Measurements from ENCODE around the gene VSX2. TPM values are rescaled to one million over a fixed set of nuclear protein-coding genes. Genes with fewer than 3 reads are reported as not detected.
"Not testable (repeated sequence)": the region's sequence is repeated elsewhere in the genome, so short reads cannot be mapped to it uniquely, and the experiment has no call there.

VSX2 gene
- total and polyA plus RNA-seq, 4 donors: not detected

DNA sequence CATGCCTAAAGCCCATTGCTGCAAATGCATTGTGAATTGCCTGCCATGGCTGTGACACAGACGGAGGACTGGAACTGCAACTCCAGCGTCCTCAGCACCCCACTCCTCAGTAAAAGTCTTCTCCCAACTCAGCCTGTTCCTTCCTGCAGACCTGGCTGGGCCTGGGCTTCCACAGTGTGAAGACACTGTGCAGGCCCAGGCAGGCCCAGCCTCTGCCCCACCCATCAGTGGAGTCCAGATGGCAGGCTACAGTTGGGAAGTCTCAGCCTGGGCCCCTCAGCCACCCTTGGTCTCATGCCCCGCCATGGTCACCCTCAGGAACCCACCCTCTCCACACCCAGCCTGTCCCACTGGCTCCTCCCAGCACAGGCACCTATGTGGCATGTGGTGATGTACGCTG lies 22.0 kb downstream of the VSX2 start:
- Histone ChIP-seq H3K9me3 (ENCODE audit: control insufficient read depth, low read length) (no peaks in the 10 kb centered on the region), H3K36me3 (ENCODE audit: control insufficient read depth in 1 of 2, insufficient read depth in 2 of 2, low read length in 1 of 2) (no peaks in the 10 kb centered on the region), H3K27me3 (ENCODE audit: control insufficient read depth in 1 of 2, insufficient read depth in 2 of 2, low read length in 1 of 2) (no peaks in the 10 kb centered on the region), H3K4me1 (ENCODE audit: control insufficient read depth in 1 of 2, insufficient read depth in 2 of 2, low read length in 2 of 2) (no peaks in the 10 kb centered on the region), H3K4me3 (ENCODE audit: low read length in 2 of 2) (no peak overlapping the region), H3K27ac (ENCODE audit: low read depth in 1 of 2, low read length in 2 of 2) (no peak overlapping the region)
- intact Hi-C loops (cut with DNase I): no loop called here
- WGBS, 2 donors: 74 to 78% methylated on average over 4 of the region's 4 CpGs
- ATAC-seq (ENCODE audit: low FRiP score) (no peak), DNase-seq (no peak)

DNA sequence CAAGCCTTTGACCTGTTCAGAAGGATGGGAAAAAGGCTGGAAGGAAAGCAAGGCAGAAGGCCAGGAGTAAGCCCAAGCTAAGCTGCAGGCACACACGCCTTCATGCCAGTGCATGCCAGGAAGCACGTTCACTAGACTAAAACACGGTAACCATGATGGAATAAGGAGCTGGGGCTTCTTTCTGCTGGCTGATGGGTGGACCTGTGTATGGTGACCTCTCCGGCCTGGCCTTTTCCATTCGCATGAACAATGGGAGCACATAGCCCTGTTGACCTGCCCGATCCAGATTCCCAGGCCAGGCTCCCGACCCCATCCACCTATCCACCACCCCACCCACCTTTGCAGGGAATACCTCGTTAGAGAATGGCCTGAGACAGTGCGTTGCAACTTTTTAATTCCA lies 22.8 kb downstream of the VSX2 start:
- intact Hi-C loops (cut with DNase I): no loop called here

DNA sequence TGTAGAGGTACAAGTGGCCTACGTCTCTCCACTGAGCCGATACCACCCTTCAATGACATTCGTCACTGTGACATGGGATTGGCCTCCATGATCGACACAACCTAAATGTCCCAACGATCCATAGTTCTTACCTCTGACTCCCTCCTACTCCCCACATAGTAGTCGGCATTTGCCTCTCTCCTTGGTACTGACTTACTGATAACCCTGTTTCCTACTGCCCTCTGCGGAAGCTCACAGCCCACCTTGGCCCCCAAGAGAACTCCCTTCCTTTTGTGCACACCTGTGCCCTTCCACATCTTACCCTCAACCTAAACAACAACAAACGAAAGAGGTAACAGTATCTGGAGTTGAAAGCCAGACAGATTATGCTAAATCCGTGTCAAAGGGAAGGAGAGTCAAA lies 23.9 kb downstream of the VSX2 start:
- Histone ChIP-seq H3K4me3 (ENCODE audit: low read length in 2 of 2) (no peak overlapping the region), H3K4me1 (ENCODE audit: control insufficient read depth in 1 of 2, insufficient read depth in 2 of 2, low read length in 2 of 2) (no peaks in the 10 kb centered on the region), H3K27me3 (ENCODE audit: control insufficient read depth in 1 of 2, insufficient read depth in 2 of 2, low read length in 1 of 2) (no peaks in the 10 kb centered on the region), H3K27ac (ENCODE audit: low read depth in 1 of 2, low read length in 2 of 2) (no peak overlapping the region), H3K9me3 (ENCODE audit: control insufficient read depth, low read length) (no peaks in the 10 kb centered on the region), H3K36me3 (ENCODE audit: control insufficient read depth in 1 of 2, insufficient read depth in 2 of 2, low read length in 1 of 2) (no peaks in the 10 kb centered on the region)
- DNase-seq: peak in 1 of 2 donors; percentile 3
- 73 to 79% methylated on average over 9 of the region's 9 CpGs for WGBS, 2 donors
- ATAC-seq (ENCODE audit: low FRiP score): no peak
- intact Hi-C loops (cut with DNase I): no loop called here

More for the DNA sequence above, 22.8 kb downstream of the VSX2 start:
- DNase-seq (peak in 1 of 2 donors; percentile 53), ATAC-seq (ENCODE audit: low FRiP score) (no peak)
- H3K27ac ChIP-seq (ENCODE audit: low read depth in 1 of 2, low read length in 2 of 2): no peak overlapping the region
- no peaks in the 10 kb centered on the region for H3K9me3 ChIP-seq (ENCODE audit: control insufficient read depth, low read length)
- no peak overlapping the region for H3K4me3 ChIP-seq (ENCODE audit: low read length in 2 of 2)
- H3K4me1 ChIP-seq (ENCODE audit: control insufficient read depth in 1 of 2, insufficient read depth in 2 of 2, low read length in 2 of 2): no peaks in the 10 kb centered on the region
- WGBS, 2 donors: 93% methylated on average over 9 of the region's 9 CpGs
- H3K27me3 ChIP-seq (ENCODE audit: control insufficient read depth in 1 of 2, insufficient read depth in 2 of 2, low read length in 1 of 2): no peaks in the 10 kb centered on the region
- H3K36me3 ChIP-seq (ENCODE audit: control insufficient read depth in 1 of 2, insufficient read depth in 2 of 2, low read length in 1 of 2): no peaks in the 10 kb centered on the region

DNA sequence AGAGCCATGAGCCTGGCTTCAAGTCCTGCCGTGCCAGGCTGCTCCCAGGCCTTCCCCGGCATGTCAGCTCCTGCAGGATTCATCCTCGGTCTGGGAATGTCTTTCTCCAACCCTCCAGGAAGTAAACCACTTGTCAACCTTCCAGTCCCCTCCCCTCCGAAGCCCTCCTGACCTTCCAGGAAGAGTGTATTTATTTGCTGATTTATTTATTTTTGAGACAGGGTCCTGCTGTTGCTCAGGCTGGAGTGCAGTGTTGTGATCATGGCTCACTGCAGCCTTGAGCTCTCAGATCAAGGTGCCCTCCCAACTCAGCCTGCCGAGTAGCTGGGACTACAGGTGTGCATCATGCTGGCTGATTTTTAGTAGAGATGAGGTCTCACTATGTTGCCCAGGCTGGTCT lies 24.7 kb downstream of the VSX2 start:
- Histone ChIP-seq H3K36me3 (ENCODE audit: control insufficient read depth in 1 of 2, insufficient read depth in 2 of 2, low read length in 1 of 2) (no peaks in the 10 kb centered on the region), H3K27me3 (ENCODE audit: control insufficient read depth in 1 of 2, insufficient read depth in 2 of 2, low read length in 1 of 2) (no peaks in the 10 kb centered on the region), H3K9me3 (ENCODE audit: control insufficient read depth, low read length) (no peaks in the 10 kb centered on the region), H3K27ac (ENCODE audit: low read depth in 1 of 2, low read length in 2 of 2) (no peak overlapping the region), H3K4me3 (ENCODE audit: low read length in 2 of 2) (no peak overlapping the region), H3K4me1 (ENCODE audit: control insufficient read depth in 1 of 2, insufficient read depth in 2 of 2, low read length in 2 of 2) (no peaks in the 10 kb centered on the region)
- ATAC-seq (ENCODE audit: low FRiP score) (no peak), DNase-seq (peak in 1 of 2 donors; percentile 14)
- WGBS, 2 donors: 65 to 67% methylated on average over 5 of the region's 5 CpGs
- intact Hi-C loops (cut with DNase I): no loop called here

DNA sequence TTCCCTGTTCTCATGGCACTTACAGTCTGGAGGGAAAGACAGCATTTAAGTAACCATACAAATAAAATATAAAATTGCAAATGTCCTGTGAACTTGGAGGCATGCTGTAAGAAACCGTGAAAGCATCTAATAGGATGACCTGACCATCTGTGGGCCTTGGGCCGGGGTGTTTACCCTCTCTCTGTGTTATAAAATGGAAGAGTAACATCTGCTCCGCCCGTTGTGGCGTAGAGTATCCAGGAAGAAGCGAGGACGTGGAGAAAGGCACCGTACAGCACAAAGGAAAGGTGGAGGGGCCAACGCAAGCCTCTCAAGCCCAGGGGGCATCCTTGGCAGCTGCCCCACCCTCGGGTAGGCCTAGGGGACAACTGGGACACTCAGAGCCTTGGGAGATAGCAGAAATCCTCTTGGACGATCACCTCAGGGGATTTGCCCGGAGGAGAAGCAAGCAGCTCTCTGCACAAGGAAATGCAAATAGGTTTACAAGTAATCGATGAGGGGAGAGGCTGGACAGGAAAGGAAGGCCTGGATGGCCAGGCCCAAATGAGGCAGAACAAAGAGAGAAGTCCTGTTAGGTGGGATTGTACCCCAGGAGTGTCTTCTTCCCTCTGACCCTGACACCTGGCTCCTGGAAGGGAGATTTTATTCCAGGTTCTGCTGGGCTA lies 26.2 kb downstream of the VSX2 start:
- DNase-seq (peak in 1 of 2 donors; percentile 16), ATAC-seq (ENCODE audit: low FRiP score) (no peak)
- Histone ChIP-seq H3K27me3 (ENCODE audit: control insufficient read depth in 1 of 2, insufficient read depth in 2 of 2, low read length in 1 of 2) (no peaks in the 10 kb centered on the region), H3K36me3 (ENCODE audit: control insufficient read depth in 1 of 2, insufficient read depth in 2 of 2, low read length in 1 of 2) (no peaks in the 10 kb centered on the region), H3K4me3 (ENCODE audit: low read length in 2 of 2) (no peak overlapping the region), H3K27ac (ENCODE audit: low read depth in 1 of 2, low read length in 2 of 2) (no peak overlapping the region), H3K9me3 (ENCODE audit: control insufficient read depth, low read length) (no peaks in the 10 kb centered on the region), H3K4me1 (ENCODE audit: control insufficient read depth in 1 of 2, insufficient read depth in 2 of 2, low read length in 2 of 2) (no peaks in the 10 kb centered on the region)
- WGBS, 2 donors: 66 to 67% methylated on average over 13 of the region's 13 CpGs
- intact Hi-C loops (cut with DNase I): no loop called here

DNA sequence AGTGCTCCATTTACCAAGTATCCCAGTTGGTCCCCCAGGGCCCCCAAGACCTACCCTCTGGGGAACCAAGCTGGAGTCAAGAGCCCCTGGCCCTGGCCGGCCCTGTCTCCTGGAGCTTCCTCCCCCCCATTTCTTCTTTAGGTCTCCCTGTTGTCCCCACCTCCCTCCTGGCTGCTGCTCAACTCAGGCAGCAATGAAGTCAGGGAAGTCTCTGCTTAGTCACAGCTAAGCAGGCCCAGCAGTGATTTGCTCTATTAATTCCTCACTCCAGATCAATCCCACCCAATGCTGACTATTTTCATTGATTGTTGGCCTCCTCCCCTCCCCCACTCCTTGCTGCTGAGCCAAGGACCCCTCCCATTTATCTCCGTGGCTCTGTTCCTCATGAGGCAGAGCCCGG lies 28.3 kb downstream of the VSX2 start:
- no peak overlapping the region for H3K27ac ChIP-seq (ENCODE audit: low read depth in 1 of 2, low read length in 2 of 2)
- 49 to 55% methylated on average over 3 of the region's 3 CpGs for WGBS, 2 donors
- no peaks in the 10 kb centered on the region for H3K9me3 ChIP-seq (ENCODE audit: control insufficient read depth, low read length)
- ATAC-seq (ENCODE audit: low FRiP score): no peak
- H3K4me3 ChIP-seq (ENCODE audit: low read length in 2 of 2): no peak overlapping the region
- H3K4me1 ChIP-seq (ENCODE audit: control insufficient read depth in 1 of 2, insufficient read depth in 2 of 2, low read length in 2 of 2): no peaks in the 10 kb centered on the region
- no peak for DNase-seq
- intact Hi-C loops (cut with DNase I): no loop called here
- no peaks in the 10 kb centered on the region for H3K36me3 ChIP-seq (ENCODE audit: control insufficient read depth in 1 of 2, insufficient read depth in 2 of 2, low read length in 1 of 2)
- no peaks in the 10 kb centered on the region for H3K27me3 ChIP-seq (ENCODE audit: control insufficient read depth in 1 of 2, insufficient read depth in 2 of 2, low read length in 1 of 2)

DNA sequence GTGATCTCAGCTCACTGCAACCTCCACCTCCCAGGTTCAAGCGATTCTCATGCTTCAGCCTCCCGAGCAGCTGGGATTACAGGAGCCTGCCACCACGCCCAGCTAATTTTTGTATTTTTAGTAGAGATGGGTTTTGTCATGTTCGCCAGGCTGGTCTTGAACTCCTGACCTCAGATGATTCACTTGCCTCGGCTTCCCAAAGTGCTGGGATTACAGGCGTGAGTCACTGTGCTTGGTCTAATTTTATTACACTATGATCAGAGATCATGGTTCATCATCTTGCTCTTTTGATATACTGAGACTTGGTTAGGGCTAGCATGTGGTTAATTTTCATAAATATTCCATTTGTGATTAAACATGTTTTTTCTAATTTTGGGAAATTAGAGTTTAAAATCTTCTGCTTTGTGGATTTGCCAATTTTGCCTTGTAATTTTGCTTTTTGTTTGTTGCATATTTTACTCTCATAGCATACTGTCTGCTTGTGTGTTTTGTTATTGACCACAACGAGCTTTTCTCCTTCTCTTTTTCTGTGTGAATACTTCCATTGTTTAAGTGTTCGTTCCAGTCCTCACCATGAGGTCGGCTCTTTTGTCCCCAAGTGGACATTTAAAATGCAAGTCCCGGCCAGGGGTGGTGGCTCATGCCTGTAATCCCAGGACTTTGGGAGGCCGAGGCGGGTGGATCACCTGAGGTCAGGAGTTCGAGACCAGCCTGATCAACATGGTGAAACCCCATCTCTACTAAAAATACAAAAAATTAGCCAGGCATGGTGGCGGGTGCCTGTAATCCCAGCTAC lies 31.3 kb downstream of the VSX2 start:
- ATAC-seq (ENCODE audit: low FRiP score); H3K36me3 ChIP-seq (ENCODE audit: control insufficient read depth in 1 of 2, insufficient read depth in 2 of 2, low read length in 1 of 2); H3K27ac ChIP-seq (ENCODE audit: low read depth in 1 of 2, low read length in 2 of 2); H3K4me3 ChIP-seq (ENCODE audit: low read length in 2 of 2); H3K27me3 ChIP-seq (ENCODE audit: control insufficient read depth in 1 of 2, insufficient read depth in 2 of 2, low read length in 1 of 2); DNase-seq; H3K9me3 ChIP-seq (ENCODE audit: control insufficient read depth, low read length); H3K4me1 ChIP-seq (ENCODE audit: control insufficient read depth in 1 of 2, insufficient read depth in 2 of 2, low read length in 2 of 2); intact Hi-C loops (cut with DNase I): not testable (repeated sequence)
- 69 to 72% methylated on average over 14 of the region's 14 CpGs for WGBS, 2 donors

DNA sequence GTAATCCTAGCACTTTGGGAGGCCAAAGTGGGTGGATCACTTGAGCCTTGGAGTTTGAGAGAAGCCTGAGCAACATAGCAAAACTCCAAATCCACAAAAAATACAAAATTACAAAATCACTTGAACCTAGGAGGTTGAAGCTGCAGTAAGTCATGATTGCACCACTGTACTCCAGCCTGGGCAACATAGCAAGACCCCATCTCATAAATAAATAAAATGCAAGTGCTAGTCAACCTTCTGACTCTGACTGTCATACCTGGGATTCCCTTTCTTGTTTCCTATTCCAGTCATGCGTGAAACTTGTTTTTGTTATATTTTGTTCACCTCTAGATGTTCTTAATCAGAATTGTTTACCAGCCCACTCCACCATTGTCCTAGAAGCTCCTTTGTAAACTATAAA lies 32.1 kb downstream of the VSX2 start:
- H3K27me3 ChIP-seq (ENCODE audit: control insufficient read depth in 1 of 2, insufficient read depth in 2 of 2, low read length in 1 of 2): no peaks in the 10 kb centered on the region
- ATAC-seq (ENCODE audit: low FRiP score) (no peak), DNase-seq (no peak)
- H3K9me3 ChIP-seq (ENCODE audit: control insufficient read depth, low read length): no peaks in the 10 kb centered on the region
- intact Hi-C loops (cut with DNase I): no loop called here
- H3K4me3 ChIP-seq (ENCODE audit: low read length in 2 of 2): no peak overlapping the region
- H3K27ac ChIP-seq (ENCODE audit: low read depth in 1 of 2, low read length in 2 of 2): no peak overlapping the region
- H3K4me1 ChIP-seq (ENCODE audit: control insufficient read depth in 1 of 2, insufficient read depth in 2 of 2, low read length in 2 of 2): no peaks in the 10 kb centered on the region
- 90% methylated on average over 1 of the region's 1 CpG for WGBS, 2 donors
- H3K36me3 ChIP-seq (ENCODE audit: control insufficient read depth in 1 of 2, insufficient read depth in 2 of 2, low read length in 1 of 2): no peaks in the 10 kb centered on the region
